PFSK-1 (cell line): ENCODE results near the gene NECAB3.

Source experiments
- FOXP2 ChIP-seq: optimal IDR thresholded peaks from 2 replicates; pipeline ENCODE3; 2011; ENCODE audit warnings: borderline replicate concordance, control low read depth, inconsistent platforms; ENCODE audit not compliant: insufficient read depth; ENCODE audit errors: extremely low read length, extremely low read depth
- POLR2AphosphoS5 ChIP-seq: IDR thresholded peaks from 2 replicates; pipeline ENCODE4 v1.6.1; 2012; ENCODE audit warnings: low read depth, mild to moderate bottlenecking, control low read depth, low read length, moderate library complexity
- SIN3A ChIP-seq: IDR thresholded peaks from 2 replicates; pipeline ENCODE4 v1.6.1; 2012; ENCODE audit warnings: mild to moderate bottlenecking, low read length, moderate library complexity, borderline replicate concordance; ENCODE audit not compliant: insufficient read depth
- TAF1 ChIP-seq: IDR thresholded peaks from 2 replicates; pipeline ENCODE4 v1.6.1; 2012; ENCODE audit warnings: low read length, control low read depth, borderline replicate concordance; ENCODE audit not compliant: insufficient read depth
- TF ChIP-seq, protein P1 (sequence below), 2 experiments: IDR thresholded peaks; 2 replicates each; pipeline versions ENCODE4 v1.6.1 to v1.8.0; 2011 to 2012; ENCODE audit warnings: low read depth in 2 of 2, low read length in 2 of 2, control low read depth in 1 of 2, inconsistent platforms in 1 of 2, mild to moderate bottlenecking in 1 of 2, moderate library complexity in 1 of 2; ENCODE audit not compliant: insufficient read depth in 1 of 2

DNA sequence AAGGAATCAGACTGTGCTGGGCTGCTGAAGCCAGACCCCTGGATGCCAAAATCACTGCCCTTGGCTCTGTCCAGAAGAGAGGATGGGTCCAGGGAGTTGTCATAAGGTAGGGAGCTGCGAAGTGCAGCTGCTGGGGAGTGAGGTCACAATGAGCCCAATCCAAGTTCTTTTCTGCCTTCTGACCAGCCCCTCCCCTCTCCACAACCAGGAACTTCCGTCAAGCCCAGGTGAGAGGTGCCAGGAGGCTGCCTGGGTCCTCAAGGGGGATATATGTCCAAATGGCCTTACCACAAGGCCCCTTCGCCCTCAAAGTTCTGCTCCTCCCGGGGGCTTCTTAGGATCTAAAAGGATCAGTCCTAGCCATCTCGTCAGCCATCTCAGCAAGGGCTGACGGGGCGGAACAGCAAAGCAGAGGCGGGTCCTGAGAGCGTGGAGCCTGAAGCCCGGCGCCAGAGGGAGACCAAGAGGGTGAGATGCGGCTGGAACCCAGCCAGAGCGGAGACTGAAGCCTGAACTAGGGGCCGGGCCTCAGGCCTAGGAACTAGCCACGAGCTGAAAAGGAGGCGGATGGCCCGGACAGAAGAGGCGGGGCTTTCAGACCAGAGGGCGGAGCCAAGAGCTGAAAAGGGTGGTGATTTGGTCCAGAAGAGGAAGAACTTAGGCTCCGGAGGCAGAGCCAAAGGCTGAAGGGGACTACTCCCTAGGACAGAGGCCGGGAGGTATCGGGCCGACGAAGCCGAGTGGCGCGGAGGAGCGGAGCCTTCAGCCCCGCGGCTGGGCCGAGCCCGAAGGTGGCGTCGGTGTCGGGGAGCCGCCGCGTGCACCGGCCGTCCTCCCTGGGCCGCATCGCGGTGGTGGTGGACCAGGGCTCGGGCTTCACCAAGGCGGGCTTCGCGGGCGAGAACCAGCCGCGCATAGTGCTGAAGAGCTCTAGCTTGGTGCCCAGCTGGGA, 7.7 kb downstream of the NECAB3 start, which contains the start of gene ACTL10:
- TF ChIP-seq, protein P1, sequence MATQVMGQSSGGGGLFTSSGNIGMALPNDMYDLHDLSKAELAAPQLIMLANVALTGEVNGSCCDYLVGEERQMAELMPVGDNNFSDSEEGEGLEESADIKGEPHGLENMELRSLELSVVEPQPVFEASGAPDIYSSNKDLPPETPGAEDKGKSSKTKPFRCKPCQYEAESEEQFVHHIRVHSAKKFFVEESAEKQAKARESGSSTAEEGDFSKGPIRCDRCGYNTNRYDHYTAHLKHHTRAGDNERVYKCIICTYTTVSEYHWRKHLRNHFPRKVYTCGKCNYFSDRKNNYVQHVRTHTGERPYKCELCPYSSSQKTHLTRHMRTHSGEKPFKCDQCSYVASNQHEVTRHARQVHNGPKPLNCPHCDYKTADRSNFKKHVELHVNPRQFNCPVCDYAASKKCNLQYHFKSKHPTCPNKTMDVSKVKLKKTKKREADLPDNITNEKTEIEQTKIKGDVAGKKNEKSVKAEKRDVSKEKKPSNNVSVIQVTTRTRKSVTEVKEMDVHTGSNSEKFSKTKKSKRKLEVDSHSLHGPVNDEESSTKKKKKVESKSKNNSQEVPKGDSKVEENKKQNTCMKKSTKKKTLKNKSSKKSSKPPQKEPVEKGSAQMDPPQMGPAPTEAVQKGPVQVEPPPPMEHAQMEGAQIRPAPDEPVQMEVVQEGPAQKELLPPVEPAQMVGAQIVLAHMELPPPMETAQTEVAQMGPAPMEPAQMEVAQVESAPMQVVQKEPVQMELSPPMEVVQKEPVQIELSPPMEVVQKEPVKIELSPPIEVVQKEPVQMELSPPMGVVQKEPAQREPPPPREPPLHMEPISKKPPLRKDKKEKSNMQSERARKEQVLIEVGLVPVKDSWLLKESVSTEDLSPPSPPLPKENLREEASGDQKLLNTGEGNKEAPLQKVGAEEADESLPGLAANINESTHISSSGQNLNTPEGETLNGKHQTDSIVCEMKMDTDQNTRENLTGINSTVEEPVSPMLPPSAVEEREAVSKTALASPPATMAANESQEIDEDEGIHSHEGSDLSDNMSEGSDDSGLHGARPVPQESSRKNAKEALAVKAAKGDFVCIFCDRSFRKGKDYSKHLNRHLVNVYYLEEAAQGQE (IDR thresholded peaks at IDR 0.05; ENCODE audit: insufficient read depth in 1 of 2, low read depth in 2 of 2, low read length in 2 of 2) = no peak
- TF ChIP-seq SIN3A = no peak
- TF ChIP-seq POLR2AphosphoS5 = no peak
- TF ChIP-seq TAF1 = no peak
- no peak for TF ChIP-seq FOXP2
